HG03565 (cell line): ENCODE data around the gene C3.

Experiments used
- ATAC-seq: cut with Tn5 transposase; IDR thresholded peaks from one replicate; pipeline ENCODE4 v1.9.1; 2021; ENCODE audit warnings: mild to moderate bottlenecking, moderate library complexity; ENCODE audit not compliant: unreplicated experiment

The C3 gene

DNA sequence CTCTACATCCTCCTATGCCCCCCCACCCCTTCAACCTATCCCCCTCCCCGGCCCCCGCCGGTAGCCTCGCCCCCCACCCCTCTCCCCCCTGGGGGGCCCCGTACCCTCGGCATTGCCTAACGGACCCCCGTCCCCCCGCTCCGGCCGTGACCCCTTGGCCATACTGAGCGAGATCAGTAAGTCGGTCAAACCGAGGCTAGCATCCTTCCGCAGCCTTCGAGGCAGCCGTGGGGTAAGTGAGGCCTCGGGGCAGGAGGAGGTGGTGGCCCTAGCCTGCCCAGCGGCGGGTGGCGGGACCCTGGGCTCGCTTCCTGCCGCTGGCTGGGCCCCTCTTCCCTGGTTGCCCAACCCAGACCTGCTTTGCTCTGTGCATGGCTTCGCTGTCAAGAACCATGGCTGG is 25.5 kb upstream of the C3 start:
- ATAC-seq = no peak

- no peak for ATAC-seq
Measured at GRCh38 chr19:6744381-6745301, 24.2 kb upstream of the C3 start.

GRCh38 chr19:6743714-6744380 is 23.4 kb upstream of the C3 start:
- no peak for ATAC-seq

DNA sequence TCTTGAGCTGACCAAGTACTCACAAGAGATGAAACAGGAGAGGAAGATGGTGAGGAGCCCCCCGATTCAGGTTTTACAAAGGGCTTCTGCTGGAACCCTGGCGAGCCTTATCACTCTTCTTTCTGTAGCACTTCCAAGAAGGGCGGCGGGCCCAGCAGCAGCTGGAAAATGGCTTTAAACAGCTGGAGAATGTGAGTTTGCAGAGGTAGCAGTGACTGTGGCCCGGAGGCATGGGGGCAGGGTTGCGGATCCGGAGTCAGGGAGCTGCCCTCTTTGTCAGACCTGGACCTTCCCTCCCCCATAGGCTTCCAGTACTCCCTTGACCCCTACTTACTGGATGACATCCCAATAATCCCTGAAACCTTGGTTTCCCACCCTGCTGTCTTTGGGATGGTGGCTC is 22.6 kb upstream of the C3 start:
- no peak for ATAC-seq

DNA sequence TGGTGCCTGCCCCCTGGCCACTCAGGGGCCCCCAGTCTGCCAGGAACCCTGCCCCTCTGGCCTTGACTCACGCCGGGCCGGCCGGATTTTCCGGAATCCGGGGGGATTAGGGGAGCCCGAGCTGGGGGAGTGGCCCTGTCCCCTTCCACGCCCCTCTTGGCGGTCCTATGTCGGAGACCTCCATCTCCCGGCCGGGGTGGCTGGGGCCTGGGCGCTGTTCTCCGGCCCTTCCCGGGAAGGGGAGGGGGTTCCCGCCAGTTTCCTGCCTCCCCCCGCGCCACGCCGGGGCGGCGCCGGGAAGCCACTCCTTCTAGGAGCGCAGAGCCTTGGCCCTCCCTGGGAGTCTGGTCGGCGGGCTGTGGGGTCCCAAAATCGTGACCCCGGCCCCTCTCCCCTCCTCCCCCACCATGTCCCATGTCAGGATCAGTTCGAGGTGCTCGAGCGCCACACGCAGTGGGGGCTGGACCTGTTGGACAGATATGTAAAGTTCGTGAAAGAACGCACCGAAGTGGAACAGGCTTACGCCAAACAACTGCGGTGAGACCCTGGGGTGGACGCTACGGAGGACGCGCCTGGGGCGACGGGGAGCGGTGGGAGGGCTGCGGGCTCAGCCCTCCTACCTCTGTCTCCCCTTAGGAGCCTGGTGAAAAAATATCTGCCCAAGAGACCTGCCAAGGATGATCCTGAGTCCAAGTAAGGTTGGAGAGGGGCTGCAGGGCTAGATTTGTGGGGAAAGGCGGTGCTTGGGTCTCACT is 20.3 kb upstream of the C3 start:
- ATAC-seq = no peak

DNA sequence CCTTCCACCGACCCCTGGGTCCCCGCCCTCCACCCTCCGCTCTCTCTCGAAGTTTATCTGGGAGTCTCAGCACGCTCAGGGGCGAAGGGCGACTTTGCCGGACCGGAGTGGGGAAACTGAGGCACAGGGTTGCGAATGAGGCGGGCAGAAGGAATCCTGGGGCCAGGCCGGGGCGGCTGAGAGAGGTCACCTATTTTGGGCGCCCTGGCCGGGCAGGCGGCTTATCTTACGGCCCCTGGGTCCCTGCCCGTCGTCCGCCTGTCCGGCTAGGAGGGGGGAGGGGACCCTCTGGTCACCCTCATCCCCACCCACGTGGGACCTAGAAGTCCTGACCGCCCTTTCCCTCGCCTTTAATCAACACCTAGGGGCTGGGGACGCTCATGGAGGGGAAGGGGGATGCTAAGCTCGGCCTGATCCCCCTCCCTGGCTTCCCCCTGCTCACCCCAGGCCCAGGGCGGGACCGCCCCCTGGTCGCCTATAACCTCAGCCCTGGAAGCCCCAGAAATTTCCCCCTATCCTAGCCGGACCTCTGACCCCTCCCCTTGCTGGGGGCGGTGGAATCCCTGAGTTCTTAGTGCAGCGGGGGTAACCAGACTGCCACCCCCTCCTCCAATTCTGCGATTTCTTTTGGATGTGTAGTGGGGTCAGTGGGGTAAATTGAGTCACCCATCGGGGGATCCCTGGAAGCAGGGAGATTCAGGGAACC is 19.6 kb upstream of the C3 start:
- no peak for ATAC-seq

DNA sequence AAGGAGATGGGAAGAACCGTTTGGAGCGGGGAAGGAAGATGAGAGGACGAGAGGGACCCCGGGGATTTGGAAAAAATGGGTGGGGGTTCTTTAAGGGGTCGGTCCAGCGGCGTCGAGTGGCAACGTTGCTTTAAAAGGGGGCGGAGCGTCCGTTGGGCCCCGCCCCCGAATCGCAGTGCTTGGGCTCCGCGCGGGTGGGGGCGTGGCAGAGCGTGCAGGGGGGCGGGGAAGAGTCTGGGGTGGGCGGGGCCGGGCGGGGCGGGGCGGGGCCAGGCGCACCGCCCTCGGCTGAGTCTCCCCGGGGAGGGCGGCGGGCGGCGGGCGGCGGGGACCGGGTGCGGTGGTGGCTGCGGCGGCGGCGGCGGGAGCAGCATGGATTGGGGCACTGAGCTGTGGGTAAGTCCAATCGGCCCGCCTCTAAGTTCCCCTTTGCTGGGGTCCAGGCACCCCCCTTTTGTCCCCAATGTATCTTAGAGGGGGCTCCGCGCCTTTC is 19.0 kb upstream of the C3 start, which contains the start of gene TRIP10:
Gene TRIP10, plus strand, starts transcription at position 291 of the 493 bp plus-strand sequence. Its CDS starts 82 bp downstream, at position 373.
- ATAC-seq = no peak

DNA sequence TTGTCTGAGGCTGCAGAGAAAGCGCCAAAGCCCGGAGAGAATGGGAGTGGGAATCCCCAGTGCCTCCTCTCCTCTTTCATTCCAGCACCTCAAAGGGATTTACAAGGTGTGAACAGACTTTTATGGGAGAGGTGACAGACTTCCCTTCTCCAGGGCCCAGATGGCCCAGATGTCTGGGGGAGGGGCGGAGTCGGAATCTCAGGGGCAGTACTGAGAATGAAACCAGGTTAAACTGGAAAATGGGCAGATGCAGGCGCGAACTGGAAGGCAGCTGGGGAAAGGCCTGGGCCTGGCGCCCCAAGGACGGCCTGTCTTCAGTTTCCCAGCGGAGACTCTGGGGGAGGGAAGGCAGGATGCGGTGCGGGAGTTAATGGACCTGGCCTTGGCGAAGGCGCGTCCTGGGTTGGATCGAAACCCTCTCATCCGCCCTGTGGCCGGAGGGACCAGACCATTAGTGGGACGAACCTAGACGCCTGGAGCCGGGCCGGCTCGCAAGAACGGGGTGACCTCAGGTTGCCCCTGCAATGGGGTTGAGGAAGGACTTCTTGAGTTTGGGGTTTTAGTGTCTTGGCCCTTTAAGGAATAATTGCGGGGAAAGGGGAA is 18.4 kb upstream of the C3 start:
- no peak for ATAC-seq

DNA sequence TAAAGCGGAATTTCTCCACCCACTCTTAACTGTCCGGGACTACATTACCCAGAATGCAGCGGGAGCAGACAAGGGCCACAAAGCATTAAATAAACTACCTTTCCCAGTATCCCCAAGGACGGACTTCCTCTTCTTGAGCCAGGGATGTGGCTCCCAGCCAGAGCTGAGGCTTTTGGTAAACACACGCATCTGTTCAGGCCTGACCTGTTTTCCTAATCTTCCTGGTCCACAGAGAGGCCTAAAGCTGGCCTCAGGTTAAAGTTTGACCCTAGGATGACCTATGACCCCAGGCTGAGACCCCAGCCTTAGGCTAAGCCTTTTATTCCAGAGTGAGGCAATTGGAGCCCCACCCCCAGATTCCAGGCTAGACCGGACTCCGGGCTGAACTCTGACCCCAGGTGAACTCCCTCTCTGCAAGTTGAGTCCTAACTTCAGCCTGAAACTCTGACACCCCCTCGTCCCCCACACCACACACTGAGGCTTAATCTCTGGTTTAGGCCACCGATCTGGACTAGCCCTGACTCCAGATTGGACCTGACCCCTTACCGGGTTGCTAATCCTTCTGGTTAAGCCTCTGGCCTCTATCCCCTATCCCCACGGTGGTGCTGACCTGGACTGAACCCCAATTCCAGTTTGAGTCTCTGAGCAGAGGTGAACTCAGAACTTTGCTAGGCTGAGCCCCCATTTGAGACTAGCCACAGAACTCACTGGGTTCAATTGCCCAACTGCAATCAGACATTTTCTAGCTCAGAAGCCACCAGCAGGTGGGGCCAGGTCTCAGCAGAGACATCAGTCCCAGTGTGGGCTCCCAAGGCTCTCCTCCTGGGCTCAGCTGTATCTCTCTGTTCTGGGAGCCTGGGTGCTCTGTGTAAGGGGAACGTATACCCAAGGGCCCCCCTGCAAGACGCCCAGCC is 17.7 kb upstream of the C3 start:
- no peak for ATAC-seq

DNA sequence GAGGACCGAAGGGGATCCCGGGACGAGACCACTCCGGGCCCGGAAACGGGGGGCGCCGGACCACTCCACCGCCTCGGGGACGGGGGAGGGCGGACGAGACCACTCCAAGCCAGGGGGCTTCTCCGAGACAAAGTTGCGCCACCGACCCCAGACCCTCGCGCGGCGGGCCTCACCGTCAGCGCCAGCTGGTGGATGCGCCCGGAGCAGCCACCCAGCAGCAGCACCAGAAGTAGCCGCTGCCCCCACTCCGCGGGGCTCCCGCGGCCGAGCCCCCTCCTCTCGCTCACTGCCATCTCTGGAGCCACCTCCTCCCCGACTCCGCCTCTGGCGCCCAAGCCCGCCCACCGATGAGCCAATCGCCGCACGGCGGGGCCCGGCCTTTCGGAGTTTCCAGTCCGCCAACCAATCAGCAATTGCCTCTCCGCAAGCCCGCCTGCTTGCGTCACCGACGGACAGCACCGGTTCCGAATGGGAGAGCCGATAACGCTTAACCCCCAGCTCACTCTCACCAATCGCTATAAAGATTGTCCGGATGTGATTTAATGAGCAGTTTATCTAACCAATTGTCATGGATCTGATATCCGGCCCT is 16.9 kb upstream of the C3 start, which contains the start of gene GPR108:
Gene GPR108, minus strand, starts transcription at position 297 of the 589 bp plus-strand sequence. Its CDS starts 4 bp downstream, at position 293.
- ATAC-seq = peak; percentile 58

- ATAC-seq = no peak
Measured at GRCh38 chr19:6736917-6737283, 16.4 kb upstream of the C3 start.

- ATAC-seq = no peak
Measured at GRCh38 chr19:6736169-6736916, 15.9 kb upstream of the C3 start.

DNA sequence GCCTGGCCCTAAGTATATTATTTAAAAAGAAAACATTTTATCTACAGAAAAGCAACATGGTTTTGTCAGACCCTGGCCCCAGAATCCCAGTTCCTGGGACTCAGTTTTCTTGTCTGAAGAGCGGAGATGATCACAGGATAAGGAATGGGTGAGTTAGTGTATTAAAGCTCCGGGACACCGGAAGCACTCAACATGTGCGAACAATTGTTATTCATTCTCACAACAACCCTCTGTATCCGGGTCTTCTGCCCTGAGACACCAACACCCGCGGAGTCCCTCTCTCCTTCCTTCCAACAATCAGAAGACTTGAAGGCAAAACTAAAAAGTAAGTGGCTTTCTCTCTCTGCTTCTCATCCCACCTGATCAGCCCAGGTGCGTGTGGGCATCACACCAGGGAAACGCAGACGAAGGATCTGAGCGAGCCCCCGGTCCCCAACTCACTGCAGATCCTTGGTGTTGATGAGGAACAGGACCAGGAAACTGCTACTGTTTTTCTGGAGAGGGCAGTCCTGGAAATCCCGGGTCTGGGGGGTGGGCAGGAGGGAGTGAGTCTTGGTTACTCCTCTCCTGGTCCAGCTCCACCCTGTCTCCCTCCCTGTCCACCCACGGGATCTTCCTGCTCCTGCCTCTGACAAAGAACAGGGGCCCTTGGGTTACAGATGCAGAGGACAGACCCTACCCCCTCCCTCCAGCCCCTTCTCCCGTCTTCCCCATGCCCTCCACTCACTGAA is 14.9 kb upstream of the C3 start:
- ATAC-seq = no peak

GRCh38 chr19:6734096-6734696 is 13.7 kb upstream of the C3 start:
- no peak for ATAC-seq

DNA sequence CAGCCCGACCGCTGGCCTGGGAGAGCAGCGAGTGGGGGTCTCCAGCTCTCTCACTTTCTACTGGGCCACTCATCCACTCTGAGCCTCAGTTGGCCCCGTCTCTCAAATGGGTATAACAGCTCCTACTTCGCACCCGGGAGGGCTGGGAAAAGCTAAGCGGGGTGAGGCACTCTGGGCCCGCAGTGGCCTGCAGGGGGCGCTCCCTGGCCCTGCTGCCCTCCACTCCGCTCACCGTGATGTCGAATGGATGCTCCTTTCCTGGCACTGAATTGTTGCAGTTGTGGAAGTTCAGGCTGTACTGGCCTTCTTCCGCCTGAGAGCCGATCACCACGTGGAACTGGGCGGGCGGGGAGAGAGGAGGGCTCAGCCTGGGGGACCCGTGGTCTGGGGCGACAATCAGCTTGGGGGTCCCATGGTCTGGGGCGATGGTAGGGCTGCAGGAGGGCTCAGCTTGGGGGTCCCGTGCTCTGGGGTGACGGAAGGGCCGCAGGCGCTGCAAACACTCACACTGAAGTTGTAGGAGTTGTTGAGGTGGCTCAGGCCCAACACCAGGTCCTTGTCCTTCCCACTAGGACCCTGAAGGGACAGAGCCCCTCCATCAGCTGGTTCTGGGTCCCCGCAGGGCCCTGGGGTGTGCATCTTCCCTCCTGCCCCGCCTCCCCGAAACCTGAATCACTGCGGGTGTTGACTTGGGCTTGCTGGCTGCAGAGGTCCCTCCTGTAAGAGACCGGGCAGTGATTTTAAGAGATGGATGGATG is 13.1 kb upstream of the C3 start:
- ATAC-seq = no peak

DNA sequence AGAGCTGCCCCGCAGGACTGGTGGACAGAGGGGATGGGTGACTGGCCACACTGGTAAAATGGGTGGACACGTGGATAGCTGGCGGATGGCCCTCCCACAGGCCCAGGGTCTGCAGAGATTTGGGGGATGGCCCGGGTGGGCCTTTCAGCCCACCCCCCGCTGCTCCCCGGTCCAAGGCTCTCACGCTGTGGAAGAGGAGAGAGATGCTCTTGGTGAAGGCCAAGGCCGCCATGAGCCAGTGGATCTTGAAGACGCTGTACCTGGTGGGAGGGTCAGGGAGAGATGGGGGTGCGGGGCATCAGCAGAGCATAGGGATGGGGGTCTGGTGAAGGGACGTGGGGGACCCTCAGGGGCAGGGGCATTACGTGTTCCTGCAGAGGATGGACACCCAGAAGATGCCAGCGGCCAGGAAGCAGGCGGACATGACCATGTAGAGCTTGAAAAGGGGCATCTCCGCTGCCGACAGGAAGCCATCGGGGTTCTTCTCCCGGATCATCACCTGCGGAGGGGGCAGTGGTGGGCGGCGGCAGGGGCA is 12.4 kb upstream of the C3 start:
- no peak for ATAC-seq
